HG03439 (cell line): ENCODE results near the gene METTL21C.

Source experiments
- ATAC-seq: cut with Tn5 transposase; IDR thresholded peaks from one replicate; pipeline ENCODE4 v1.9.1; 2021; ENCODE audit warnings: mild to moderate bottlenecking, moderate library complexity; ENCODE audit not compliant: unreplicated experiment

METTL21C gene

GRCh38 chr13:102694937-102695336 lies at the start of gene METTL21C:
METTL21C (minus strand) TSS chr13:102695044; CDS start chr13:102694498, 546 bp downstream.
- no peak for ATAC-seq

- ATAC-seq = no peak
Measured at GRCh38 chr13:102742506-102742905, 47.7 kb upstream of the METTL21C start.

GRCh38 chr13:102742101-102742500 lies 47.3 kb upstream of the METTL21C start:
- ATAC-seq = no peak

- ATAC-seq = no peak
Measured at GRCh38 chr13:102729560-102730270, 34.9 kb upstream of the METTL21C start.

GRCh38 chr13:102726430-102726829 lies 31.6 kb upstream of the METTL21C start:
- ATAC-seq = no peak

GRCh38 chr13:102724923-102725322 lies 30.1 kb upstream of the METTL21C start:
- ATAC-seq = no peak

- no peak for ATAC-seq
Measured at GRCh38 chr13:102721800-102722231, 27.0 kb upstream of the METTL21C start.

GRCh38 chr13:102718746-102719145 lies 23.9 kb upstream of the METTL21C start:
- no peak for ATAC-seq

- no peak for ATAC-seq
Measured at GRCh38 chr13:102715447-102715846, 20.6 kb upstream of the METTL21C start.

- ATAC-seq = no peak
Measured at GRCh38 chr13:102710261-102710679, 15.4 kb upstream of the METTL21C start.

GRCh38 chr13:102709536-102709935 lies 14.7 kb upstream of the METTL21C start:
- ATAC-seq = no peak

- ATAC-seq = no peak
Measured at GRCh38 chr13:102708991-102709390, 14.1 kb upstream of the METTL21C start.

GRCh38 chr13:102708211-102708610 lies 13.4 kb upstream of the METTL21C start:
- ATAC-seq = no peak

- no peak for ATAC-seq
Measured at GRCh38 chr13:102707467-102707866, 12.6 kb upstream of the METTL21C start.

- ATAC-seq = no peak
Measured at GRCh38 chr13:102704238-102705058, 9.6 kb upstream of the METTL21C start.

GRCh38 chr13:102703726-102704035 lies 8.8 kb upstream of the METTL21C start:
- no peak for ATAC-seq

GRCh38 chr13:102702965-102703725 lies 8.3 kb upstream of the METTL21C start:
- no peak for ATAC-seq

GRCh38 chr13:102701331-102701730 lies 6.5 kb upstream of the METTL21C start:
- no peak for ATAC-seq

- no peak for ATAC-seq
Measured at GRCh38 chr13:102700088-102701031, 5.5 kb upstream of the METTL21C start.

GRCh38 chr13:102699504-102699903 lies 4.7 kb upstream of the METTL21C start:
- ATAC-seq = no peak

GRCh38 chr13:102698649-102698980 lies 3.8 kb upstream of the METTL21C start:
- no peak for ATAC-seq
